Measurements from ENCODE around the gene ZNF521.

ZNF521 gene

DNA sequence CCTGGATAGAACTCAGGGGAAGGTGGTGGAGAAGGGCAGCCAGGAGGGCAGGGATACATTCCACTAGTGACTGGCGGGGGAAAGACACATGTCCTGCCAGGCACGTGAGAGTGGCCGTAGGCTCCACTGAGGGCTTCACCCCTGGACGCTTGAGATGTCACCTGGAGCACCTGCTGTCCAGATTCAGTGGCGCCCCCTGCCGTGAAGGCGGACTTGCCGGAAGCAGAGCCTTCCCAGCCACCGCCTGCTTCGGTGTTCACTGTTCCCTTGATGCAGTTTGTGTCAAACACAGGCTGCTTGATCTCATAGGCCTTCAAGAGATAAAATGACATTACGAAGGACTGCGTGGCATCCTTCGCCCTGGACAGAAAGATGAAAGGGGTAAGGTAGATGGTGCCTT is 335.3 kb downstream of the ZNF521 start:
- no peak for DNase-seq

DNA sequence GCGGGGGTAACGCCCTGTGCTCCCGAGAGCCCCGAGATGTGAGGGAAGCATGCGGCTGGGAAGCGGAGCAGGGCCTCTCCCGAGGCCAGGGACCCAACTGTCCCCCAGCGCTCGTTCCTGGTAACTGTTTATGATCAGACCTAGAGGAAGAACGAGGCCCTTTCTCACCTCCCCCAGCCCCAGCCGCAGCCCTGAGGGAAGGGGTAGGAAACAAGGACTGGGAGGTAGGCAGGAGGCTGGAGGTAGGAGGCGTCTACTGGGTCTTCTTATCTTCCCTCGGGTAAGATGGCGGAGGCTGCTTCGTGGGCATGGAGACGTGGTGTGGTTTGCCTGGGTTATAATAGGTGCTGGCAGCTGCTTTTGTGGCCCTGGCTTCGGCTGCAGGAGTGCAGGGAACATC is 335.8 kb downstream of the ZNF521 start:
- no peak for DNase-seq

Measured in NCI-H82 (cell line).